ENCODE measurements around the gene TRIP11.

The TRIP11 gene

DNA sequence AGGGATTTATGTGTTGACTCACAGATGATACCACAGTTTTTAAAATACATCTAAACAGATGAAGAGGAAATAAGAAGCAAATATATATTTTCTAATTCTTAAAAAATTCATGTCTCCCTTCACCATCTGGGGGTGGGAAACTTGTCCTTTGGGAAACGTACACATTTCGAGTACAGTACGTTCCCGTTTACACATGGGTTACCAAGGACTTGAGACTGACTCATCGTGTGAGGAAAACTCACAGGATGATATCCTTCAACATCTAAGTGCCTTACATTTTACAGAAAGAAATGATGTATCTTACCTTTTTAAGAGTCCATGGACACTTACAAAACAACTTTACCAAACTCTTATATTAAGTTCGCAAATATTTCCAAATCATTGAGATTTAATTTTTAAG is 76.4 kb downstream of the TRIP11 start:
- Histone ChIP-seq H3K4me1 (ENCODE audit: control insufficient read depth in 5 of 5, insufficient read depth in 5 of 5, low read length in 5 of 5) (no peaks in the 10 kb centered on the region), H3K9ac (ENCODE audit: low read length in 5 of 5) (no peak overlapping the region), H3K4me3 (ENCODE audit: low read depth in 1 of 5, low read length in 5 of 5) (no peak overlapping the region), H3K27me3 (ENCODE audit: control insufficient read depth in 5 of 5, insufficient read depth in 4 of 5, low read length in 5 of 5) (no peaks in the 10 kb centered on the region), H3K36me3 (ENCODE audit: control insufficient read depth in 5 of 5, insufficient read depth in 5 of 5, low read length in 5 of 5) (peaks cover 3 to 12% (median 3%) of the 10 kb centered on the region in 5 donors), H3K27ac (ENCODE audit: low read depth, low read length) (no peak overlapping the region), H3K9me3 (ENCODE audit: control insufficient read depth in 5 of 5, low read length in 5 of 5) (no peaks in the 10 kb centered on the region)

DNA sequence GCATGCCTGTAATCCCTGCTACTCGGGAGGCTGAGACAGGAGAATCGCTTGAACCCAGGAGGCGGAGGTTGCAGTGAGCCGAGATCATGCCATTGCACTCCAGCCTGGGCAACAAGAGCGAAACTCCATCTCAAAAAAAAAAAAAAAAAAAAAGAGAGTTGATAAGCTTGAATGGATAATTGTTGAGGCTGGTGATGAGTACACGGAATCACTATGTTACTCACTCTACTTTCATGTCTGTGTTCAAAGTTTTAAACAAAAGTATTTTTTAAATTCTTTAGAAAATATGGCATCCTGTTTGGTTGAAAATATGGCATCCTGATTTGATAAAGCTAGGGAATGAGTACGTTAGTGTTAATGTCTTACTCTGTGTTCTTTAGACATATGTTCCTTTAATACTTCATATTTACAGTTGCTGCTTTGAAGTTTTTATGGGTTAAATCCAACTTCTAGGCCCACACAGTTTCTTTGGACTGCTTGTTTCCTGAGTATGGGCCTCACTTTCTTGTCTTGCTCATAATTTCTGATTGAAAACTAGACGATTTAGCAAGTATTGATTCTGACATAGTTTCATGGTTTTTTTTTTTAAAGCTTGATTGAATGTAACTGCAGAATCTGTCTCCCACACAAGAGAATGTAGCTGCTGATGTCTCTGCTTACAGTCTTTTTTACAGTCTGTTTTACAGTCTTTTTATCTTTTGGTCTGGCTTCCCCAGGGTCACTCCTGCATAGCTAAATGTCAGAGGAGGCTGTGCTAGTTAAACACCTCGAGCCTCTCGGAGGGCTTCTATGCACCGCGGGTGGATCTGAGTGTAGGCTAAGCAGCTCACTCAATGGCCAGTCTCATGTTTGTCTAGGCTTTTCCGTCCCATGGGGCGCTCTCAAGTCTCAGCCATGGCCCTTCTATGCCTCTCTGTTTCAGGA is 78.3 kb downstream of the TRIP11 start:
- Histone ChIP-seq H3K36me3 (ENCODE audit: control insufficient read depth in 5 of 5, insufficient read depth in 5 of 5, low read length in 5 of 5) (no peaks in the 10 kb centered on the region), H3K4me1 (ENCODE audit: control insufficient read depth in 5 of 5, insufficient read depth in 5 of 5, low read length in 5 of 5) (no peaks in the 10 kb centered on the region), H3K27me3 (ENCODE audit: control insufficient read depth in 5 of 5, insufficient read depth in 4 of 5, low read length in 5 of 5) (no peaks in the 10 kb centered on the region), H3K9ac (ENCODE audit: low read length in 5 of 5) (no peak overlapping the region), H3K9me3 (ENCODE audit: control insufficient read depth in 5 of 5, low read length in 5 of 5) (no peaks in the 10 kb centered on the region), H3K27ac (ENCODE audit: low read depth, low read length) (no peak overlapping the region), H3K4me3 (ENCODE audit: low read depth in 1 of 5, low read length in 5 of 5) (no peak overlapping the region)

DNA sequence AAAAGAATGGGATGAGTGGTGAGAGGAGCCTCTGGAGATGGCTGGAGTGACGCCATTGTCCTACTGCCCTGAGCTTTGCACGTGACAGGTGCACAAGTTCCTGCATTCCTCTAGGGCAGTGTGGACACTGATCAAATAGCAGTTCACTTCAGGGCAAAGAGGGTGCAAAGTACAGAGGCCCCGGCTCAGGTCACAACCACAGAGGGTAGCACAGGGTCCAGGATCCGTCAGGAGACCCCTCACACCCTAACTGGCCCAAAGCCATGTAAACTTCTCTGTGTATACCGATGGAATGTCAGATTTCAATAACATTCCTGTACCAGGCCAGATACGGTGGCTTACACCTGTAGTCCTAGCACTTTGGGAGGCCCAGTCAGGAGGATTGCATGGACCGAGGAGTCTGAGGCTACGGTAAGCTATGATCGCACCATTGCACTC is 82.0 kb downstream of the TRIP11 start:
- no peaks in the 10 kb centered on the region for H3K9me3 ChIP-seq (ENCODE audit: control insufficient read depth in 5 of 5, low read length in 5 of 5)
- no peak overlapping the region for H3K27ac ChIP-seq (ENCODE audit: low read depth, low read length)
- H3K4me3 ChIP-seq (ENCODE audit: low read depth in 1 of 5, low read length in 5 of 5) = no peak overlapping the region
- no peaks in the 10 kb centered on the region for H3K27me3 ChIP-seq (ENCODE audit: control insufficient read depth in 5 of 5, insufficient read depth in 4 of 5, low read length in 5 of 5)
- H3K4me1 ChIP-seq (ENCODE audit: control insufficient read depth in 5 of 5, insufficient read depth in 5 of 5, low read length in 5 of 5) = no peaks in the 10 kb centered on the region
- H3K9ac ChIP-seq (ENCODE audit: low read length in 5 of 5) = no peak overlapping the region
- no peaks in the 10 kb centered on the region for H3K36me3 ChIP-seq (ENCODE audit: control insufficient read depth in 5 of 5, insufficient read depth in 5 of 5, low read length in 5 of 5)

GRCh38 chr14:91956616-91957015 is 83.2 kb downstream of the TRIP11 start:
- no peaks in the 10 kb centered on the region for H3K4me1 ChIP-seq (ENCODE audit: control insufficient read depth in 5 of 5, insufficient read depth in 5 of 5, low read length in 5 of 5)
- H3K9ac ChIP-seq (ENCODE audit: low read length in 5 of 5) = no peak overlapping the region
- H3K4me3 ChIP-seq (ENCODE audit: low read depth in 1 of 5, low read length in 5 of 5) = no peak overlapping the region
- no peaks in the 10 kb centered on the region for H3K27me3 ChIP-seq (ENCODE audit: control insufficient read depth in 5 of 5, insufficient read depth in 4 of 5, low read length in 5 of 5)
- no peak overlapping the region for H3K27ac ChIP-seq (ENCODE audit: low read depth, low read length)
- no peaks in the 10 kb centered on the region for H3K9me3 ChIP-seq (ENCODE audit: control insufficient read depth in 5 of 5, low read length in 5 of 5)
- no peaks in the 10 kb centered on the region for H3K36me3 ChIP-seq (ENCODE audit: control insufficient read depth in 5 of 5, insufficient read depth in 5 of 5, low read length in 5 of 5)

DNA sequence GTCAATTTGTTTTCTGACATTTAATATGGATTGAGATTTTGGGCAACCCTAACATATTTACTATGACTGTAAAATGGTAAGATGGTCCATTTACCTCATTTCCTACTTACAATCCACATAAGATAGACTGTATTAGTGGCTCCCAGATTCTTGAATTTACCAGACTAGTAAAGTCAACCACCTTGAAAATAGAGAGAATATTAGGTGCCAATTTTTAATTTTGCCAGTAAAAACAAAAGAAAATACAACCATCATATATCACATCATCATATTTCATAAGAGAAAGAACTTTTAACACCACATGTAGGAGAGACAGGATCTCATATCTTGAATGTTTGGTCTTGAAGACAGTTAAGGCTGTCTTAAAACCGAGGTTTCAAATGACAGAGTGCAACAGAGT is 84.7 kb downstream of the TRIP11 start:
- no peak overlapping the region for H3K9ac ChIP-seq (ENCODE audit: low read length in 5 of 5)
- no peaks in the 10 kb centered on the region for H3K36me3 ChIP-seq (ENCODE audit: control insufficient read depth in 5 of 5, insufficient read depth in 5 of 5, low read length in 5 of 5)
- no peak overlapping the region for H3K27ac ChIP-seq (ENCODE audit: low read depth, low read length)
- H3K4me3 ChIP-seq (ENCODE audit: low read depth in 1 of 5, low read length in 5 of 5) = no peak overlapping the region
- H3K4me1 ChIP-seq (ENCODE audit: control insufficient read depth in 5 of 5, insufficient read depth in 5 of 5, low read length in 5 of 5) = no peaks in the 10 kb centered on the region
- H3K9me3 ChIP-seq (ENCODE audit: control insufficient read depth in 5 of 5, low read length in 5 of 5) = no peaks in the 10 kb centered on the region
- no peaks in the 10 kb centered on the region for H3K27me3 ChIP-seq (ENCODE audit: control insufficient read depth in 5 of 5, insufficient read depth in 4 of 5, low read length in 5 of 5)

- H3K9ac ChIP-seq (ENCODE audit: low read length in 5 of 5) = no peak overlapping the region
These were observed 86.5 kb downstream of the TRIP11 start for GRCh38 chr14:91953170-91953985.

GRCh38 chr14:91947475-91948184 is 92.2 kb downstream of the TRIP11 start, which contains the start of gene FBLN5:
TSS of gene FBLN5 (minus strand) at chr14:91947694. CDS start at chr14:91947229, 465 bp downstream.
- Histone ChIP-seq H3K27me3 (ENCODE audit: control insufficient read depth in 5 of 5, insufficient read depth in 4 of 5, low read length in 5 of 5) (peaks cover 0 to 3% (median 0%) of the 10 kb centered on the region in 5 donors), H3K9me3 (ENCODE audit: control insufficient read depth in 5 of 5, low read length in 5 of 5) (no peaks in the 10 kb centered on the region), H3K4me1 (ENCODE audit: control insufficient read depth in 5 of 5, insufficient read depth in 5 of 5, low read length in 5 of 5) (peaks cover 10 to 37% (median 31%) of the 10 kb centered on the region in 5 donors), H3K9ac (ENCODE audit: low read length in 5 of 5) (peak within 1 kb of the TSS in 4 of 5 donors; percentile 30 to 76 (median 60)), H3K4me3 (ENCODE audit: low read depth in 1 of 5, low read length in 5 of 5) (peak within 1 kb of the TSS; percentile 67 to 79 (median 75)), H3K36me3 (ENCODE audit: control insufficient read depth in 5 of 5, insufficient read depth in 5 of 5, low read length in 5 of 5) (no peaks in the 10 kb centered on the region), H3K27ac (ENCODE audit: low read depth, low read length) (peak within 1 kb of the TSS; percentile 69)

More at GRCh38 chr14:91953170-91953985, 86.5 kb downstream of the TRIP11 start:
- H3K27me3 ChIP-seq (ENCODE audit: control insufficient read depth in 5 of 5, insufficient read depth in 4 of 5, low read length in 5 of 5) = no peaks in the 10 kb centered on the region
- no peaks in the 10 kb centered on the region for H3K9me3 ChIP-seq (ENCODE audit: control insufficient read depth in 5 of 5, low read length in 5 of 5)
- H3K4me3 ChIP-seq (ENCODE audit: low read depth in 1 of 5, low read length in 5 of 5) = no peak overlapping the region
- H3K36me3 ChIP-seq (ENCODE audit: control insufficient read depth in 5 of 5, insufficient read depth in 5 of 5, low read length in 5 of 5) = no peaks in the 10 kb centered on the region
- peaks cover 0 to 1% (median under 1%) of the 10 kb centered on the region in 5 donors for H3K4me1 ChIP-seq (ENCODE audit: control insufficient read depth in 5 of 5, insufficient read depth in 5 of 5, low read length in 5 of 5)
- H3K27ac ChIP-seq (ENCODE audit: low read depth, low read length) = no peak overlapping the region

- Histone ChIP-seq H3K27ac (ENCODE audit: low read depth, low read length) (peak overlapping the region; percentile 69), H3K9me3 (ENCODE audit: control insufficient read depth in 5 of 5, low read length in 5 of 5) (no peaks in the 10 kb centered on the region), H3K27me3 (ENCODE audit: control insufficient read depth in 5 of 5, insufficient read depth in 4 of 5, low read length in 5 of 5) (peaks cover 0 to 3% (median 0%) of the 10 kb centered on the region in 5 donors)
These were observed 93.0 kb downstream of the TRIP11 start for GRCh38 chr14:91946622-91947474.

More at GRCh38 chr14:91946622-91947474, 93.0 kb downstream of the TRIP11 start:
- peaks cover 0 to 2% (median 0%) of the 10 kb centered on the region in 5 donors for H3K36me3 ChIP-seq (ENCODE audit: control insufficient read depth in 5 of 5, insufficient read depth in 5 of 5, low read length in 5 of 5)
- peak overlapping the region in 4 of 5 donors; percentile 30 to 76 (median 60) for H3K9ac ChIP-seq (ENCODE audit: low read length in 5 of 5)
- H3K4me1 ChIP-seq (ENCODE audit: control insufficient read depth in 5 of 5, insufficient read depth in 5 of 5, low read length in 5 of 5) = peaks cover 10 to 37% (median 31%) of the 10 kb centered on the region in 5 donors
- peak overlapping the region; percentile 67 to 79 (median 75) for H3K4me3 ChIP-seq (ENCODE audit: low read depth in 1 of 5, low read length in 5 of 5)

Measured in subcutaneous abdominal adipose tissue (tissue), 5 donors.